Osteoblast (primary cell): ENCODE measurements around the gene GALM. TPM values are rescaled to one million over a fixed set of nuclear protein-coding genes. Genes with fewer than 3 reads are reported as not detected.

Source experiments
- DNase-seq: peaks from one replicate; pipeline ENCODE4 v3.0.0; 2011; ENCODE audit warnings: low spot score, mixed read lengths; ENCODE audit not compliant: insufficient read length; ENCODE audit errors: missing footprints
- H2AFZ ChIP-seq: 2 replicates; pipeline ENCODE4 v1.6.0; 2011; ENCODE audit warnings: mild to moderate bottlenecking, low read length
- H3K27ac ChIP-seq: 2 replicates; pipeline ENCODE4 v1.5.1; 2011; ENCODE audit warnings: mild to moderate bottlenecking, low read depth, low read length, moderate library complexity
- H3K27me3 ChIP-seq: 2 replicates; pipeline ENCODE4 v1.6.0; 2012; ENCODE audit warnings: mild to moderate bottlenecking, control low read depth, inconsistent platforms, low read length, moderate library complexity; ENCODE audit not compliant: insufficient read depth
- H3K36me3 ChIP-seq: 2 replicates; pipeline ENCODE4 v1.5.1; 2011; ENCODE audit warnings: mild to moderate bottlenecking, low read length, control low read depth, moderate library complexity; ENCODE audit not compliant: insufficient read depth
- H3K4me1 ChIP-seq: 2 replicates; pipeline ENCODE4 v1.5.1; 2011; ENCODE audit warnings: mild to moderate bottlenecking, low read length, control low read depth, moderate library complexity; ENCODE audit not compliant: insufficient read depth
- H3K4me2 ChIP-seq: 2 replicates; pipeline ENCODE4 v1.6.0; 2011; ENCODE audit warnings: mild to moderate bottlenecking, low read length; ENCODE audit not compliant: insufficient read depth
- H3K4me3 ChIP-seq: fragments of 200-600 bp; sonication (generic); 3 replicates; pipeline ENCODE4 v1.5.1; 2012; ENCODE audit warnings: mild to moderate bottlenecking, low read length, inconsistent platforms; ENCODE audit not compliant: insufficient read depth
- H3K79me2 ChIP-seq: 2 replicates; pipeline ENCODE4 v1.6.0; 2012; ENCODE audit warnings: mild to moderate bottlenecking, low read length, control low read depth, inconsistent platforms; ENCODE audit not compliant: insufficient read depth
- H3K9me3 ChIP-seq: 2 replicates; pipeline ENCODE4 v1.5.1; 2011; ENCODE audit warnings: low read depth, low read length, control low read depth
- H4K20me1 ChIP-seq: 2 replicates; pipeline ENCODE4 v1.6.0; 2012; ENCODE audit warnings: mild to moderate bottlenecking, low read length, control low read depth; ENCODE audit not compliant: insufficient read depth
- CTCF ChIP-seq: IDR thresholded peaks from 2 replicates; pipeline ENCODE4 v1.5.1; 2011; ENCODE audit warnings: mild to moderate bottlenecking, low read depth, low read length, moderate library complexity; ENCODE audit errors: extremely low read depth
- total RNA-seq: library from RNA; depleted of rRNA; stranded (reverse); fragments of >200 nt; gene quantifications from 2 replicates; pipeline ENCODE4 v1.2.3, GENCODE V29; 2012

The GALM gene
- 50.7 and 54.2 TPM in 2 replicates for total RNA-seq

GRCh38 chr2:38665854-38666555 lies at the start of gene GALM:
Gene GALM (plus strand): TSS chr2:38666114. CDS start chr2:38666162, 48 bp downstream.
- Histone ChIP-seq H3K79me2 (peaks cover 6% of the 10 kb centered on the region), H3K4me3 (peak within 1 kb of the TSS; percentile 83), H2AFZ (peak within 1 kb of the TSS; percentile 97), H4K20me1 (no peaks in the 10 kb centered on the region), H3K36me3 (no peaks in the 10 kb centered on the region), H3K27me3 (no peaks in the 10 kb centered on the region), H3K27ac (peak within 1 kb of the TSS; percentile 56), H3K9me3 (no peaks in the 10 kb centered on the region), H3K4me1 (peaks cover 33% of the 10 kb centered on the region), H3K4me2 (peak within 1 kb of the TSS; percentile 93)
- no peak for TF ChIP-seq CTCF
- peak; percentile 93 for DNase-seq

- H3K4me1 ChIP-seq = peaks cover 9% of the 10 kb centered on the region
- H3K36me3 ChIP-seq = no peaks in the 10 kb centered on the region
- H3K9me3 ChIP-seq = no peaks in the 10 kb centered on the region
- H3K4me3 ChIP-seq = no peak overlapping the region
- no peaks in the 10 kb centered on the region for H3K79me2 ChIP-seq
- H2AFZ ChIP-seq = no peak overlapping the region
- no peak overlapping the region for H3K4me2 ChIP-seq
- DNase-seq = peak; percentile 60
- no peak overlapping the region for H3K27ac ChIP-seq
- H4K20me1 ChIP-seq = no peaks in the 10 kb centered on the region
- TF ChIP-seq CTCF = no peak
- H3K27me3 ChIP-seq = no peaks in the 10 kb centered on the region
Measured at GRCh38 chr2:38617301-38617700, 48.6 kb upstream of the GALM start.

GRCh38 chr2:38619458-38620164 lies 46.3 kb upstream of the GALM start:
- no peak for DNase-seq
- H3K4me2 ChIP-seq = no peak overlapping the region
- H3K4me1 ChIP-seq = peaks cover 9% of the 10 kb centered on the region
- no peaks in the 10 kb centered on the region for H3K79me2 ChIP-seq
- H3K27me3 ChIP-seq = no peaks in the 10 kb centered on the region
- H3K4me3 ChIP-seq = no peak overlapping the region
- H4K20me1 ChIP-seq = no peaks in the 10 kb centered on the region
- no peak for TF ChIP-seq CTCF
- H2AFZ ChIP-seq = peak overlapping the region; percentile 32
- no peaks in the 10 kb centered on the region for H3K36me3 ChIP-seq
- H3K9me3 ChIP-seq = no peaks in the 10 kb centered on the region
- no peak overlapping the region for H3K27ac ChIP-seq

GRCh38 chr2:38620282-38620977 lies 45.5 kb upstream of the GALM start:
- peak; percentile 62 for DNase-seq
- Histone ChIP-seq H2AFZ (no peak overlapping the region), H3K4me3 (no peak overlapping the region), H3K9me3 (no peaks in the 10 kb centered on the region), H3K27ac (no peak overlapping the region), H3K27me3 (no peaks in the 10 kb centered on the region), H3K4me2 (peak overlapping the region; percentile 15), H4K20me1 (no peaks in the 10 kb centered on the region), H3K36me3 (no peaks in the 10 kb centered on the region), H3K4me1 (peaks cover 9% of the 10 kb centered on the region), H3K79me2 (no peaks in the 10 kb centered on the region)
- no peak for TF ChIP-seq CTCF
